ENCODE data around the gene TAL1. TPM values are rescaled to one million over a fixed set of nuclear protein-coding genes. Genes with fewer than 3 reads are reported as not detected.
"Not testable (repeated sequence)": the region's sequence is repeated elsewhere in the genome, so short reads cannot be mapped to it uniquely, and the experiment has no call there.

Gene TAL1
- total RNA-seq, 2 donors from 2014 or later, result 0.90 to 1.2 TPM

DNA sequence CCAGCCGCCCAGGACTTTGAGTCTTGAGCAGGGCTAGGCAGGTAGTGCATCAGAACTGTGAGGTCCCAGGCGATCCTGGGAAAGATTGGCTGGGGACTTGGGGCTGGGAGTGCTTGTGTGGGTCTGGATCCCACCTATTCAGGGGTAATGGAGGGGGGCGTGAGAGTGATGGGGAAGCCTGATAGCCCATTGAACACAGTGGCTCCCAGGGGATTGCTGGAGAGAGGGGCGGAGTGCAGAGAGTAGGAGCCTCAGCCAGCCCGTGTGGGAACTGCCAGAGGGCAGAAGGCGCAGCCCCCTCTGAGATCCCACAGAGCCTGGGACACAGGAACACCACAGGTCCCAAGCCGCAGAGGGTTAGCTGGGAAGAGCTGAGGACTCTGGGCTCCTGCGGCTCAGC lies 22.9 kb downstream of the TAL1 start:
- Histone ChIP-seq H3K36me3 (no peaks in the 10 kb centered on the region), H3K27me3 (no peaks in the 10 kb centered on the region), H3K27ac (no peak overlapping the region), H3K9me3 (no peaks in the 10 kb centered on the region), H3K4me1 (no peaks in the 10 kb centered on the region), H3K9ac (ENCODE audit: low read depth in 2 of 2, low read length in 2 of 2) (no peak overlapping the region), H3K4me3 (no peak overlapping the region)
- no peak for DNase-seq
- no peak for TF ChIP-seq CTCF (IDR thresholded peaks at IDR 0.05)
- intact Hi-C loops (cut with DNase I), result no loop called here

DNA sequence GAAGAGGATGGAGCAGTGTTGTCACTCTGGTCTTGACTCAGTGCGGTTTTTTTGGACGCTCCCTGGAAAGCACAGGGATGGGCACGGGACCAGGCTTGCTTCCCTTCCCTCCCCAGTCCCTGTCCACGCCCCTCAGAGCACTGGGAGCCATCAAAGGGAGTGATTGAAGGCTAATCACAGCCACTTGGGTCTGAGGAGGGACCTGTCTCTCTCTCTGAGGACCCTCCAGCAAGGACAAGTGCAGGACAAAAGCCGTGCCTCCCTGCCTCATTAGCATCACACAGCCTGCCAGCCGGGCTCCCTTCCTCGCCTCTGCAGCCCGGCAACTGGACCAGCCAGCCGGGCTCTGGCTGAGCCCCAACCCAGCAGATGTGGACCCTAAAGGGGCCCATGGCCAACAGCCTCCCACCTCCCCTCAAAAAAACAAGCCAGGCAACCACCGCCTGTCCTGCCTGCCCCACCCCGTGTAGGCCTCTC lies 23.6 kb downstream of the TAL1 start:
- Histone ChIP-seq H3K9ac (ENCODE audit: low read depth in 2 of 2, low read length in 2 of 2) (no peak overlapping the region), H3K4me1 (no peaks in the 10 kb centered on the region), H3K27ac (no peak overlapping the region), H3K9me3 (no peaks in the 10 kb centered on the region), H3K4me3 (no peak overlapping the region), H3K27me3 (peaks cover 2% of the 10 kb centered on the region), H3K36me3 (no peaks in the 10 kb centered on the region)
- TF ChIP-seq CTCF (IDR thresholded peaks at IDR 0.05), result no peak
- intact Hi-C loops (cut with DNase I), result no loop called here
- DNase-seq, result no peak

GRCh38 chr1:47207803-47208373 lies 24.1 kb downstream of the TAL1 start:
- TF ChIP-seq CTCF (IDR thresholded peaks at IDR 0.05), result no peak
- no peaks in the 10 kb centered on the region for H3K4me1 ChIP-seq
- no peak overlapping the region for H3K4me3 ChIP-seq
- H3K36me3 ChIP-seq, result no peaks in the 10 kb centered on the region
- H3K9ac ChIP-seq (ENCODE audit: low read depth in 2 of 2, low read length in 2 of 2), result no peak overlapping the region
- intact Hi-C loops (cut with DNase I), result no loop called here
- DNase-seq, result no peak
- H3K27me3 ChIP-seq, result peaks cover 3% of the 10 kb centered on the region
- no peaks in the 10 kb centered on the region for H3K9me3 ChIP-seq
- H3K27ac ChIP-seq, result no peak overlapping the region

DNA sequence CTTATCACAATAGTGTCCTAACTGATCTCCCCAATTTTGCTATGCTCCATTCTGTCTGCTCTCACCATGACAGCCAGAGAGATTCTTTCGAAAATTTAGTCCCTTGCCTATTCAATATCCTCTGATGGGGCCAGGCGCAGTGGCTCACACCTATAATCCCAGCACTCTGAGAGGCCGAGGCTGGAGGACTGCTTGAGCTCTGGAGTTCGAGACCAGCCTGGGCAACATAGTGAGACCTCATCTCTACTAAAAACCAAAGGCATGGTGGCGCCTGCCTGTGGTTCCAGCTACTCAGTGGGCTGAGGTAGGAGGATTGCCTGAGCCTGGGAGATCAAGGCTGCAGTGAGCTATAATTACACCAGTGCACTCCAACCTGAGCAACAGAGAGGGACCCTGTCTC lies 26.1 kb downstream of the TAL1 start:
- Histone ChIP-seq H3K9ac (ENCODE audit: low read depth in 2 of 2, low read length in 2 of 2) (no peak overlapping the region), H3K9me3 (no peaks in the 10 kb centered on the region), H3K27me3 (peaks cover 3% of the 10 kb centered on the region), H3K27ac (no peak overlapping the region), H3K4me1 (no peaks in the 10 kb centered on the region), H3K36me3 (no peaks in the 10 kb centered on the region), H3K4me3 (no peak overlapping the region)
- intact Hi-C loops (cut with DNase I), result no loop called here
- TF ChIP-seq CTCF (IDR thresholded peaks at IDR 0.05), result no peak
- DNase-seq, result no peak

- H3K36me3 ChIP-seq; H3K4me3 ChIP-seq; DNase-seq; H3K27ac ChIP-seq; intact Hi-C loops (cut with DNase I); H3K9ac ChIP-seq (ENCODE audit: low read depth in 2 of 2, low read length in 2 of 2); H3K27me3 ChIP-seq; H3K4me1 ChIP-seq; H3K9me3 ChIP-seq: not testable (repeated sequence)
Measured at GRCh38 chr1:47203504-47203903, 28.5 kb downstream of the TAL1 start.

GRCh38 chr1:47201179-47201578 lies 30.8 kb downstream of the TAL1 start:
- Histone ChIP-seq H3K27ac (no peak overlapping the region), H3K9ac (ENCODE audit: low read depth in 2 of 2, low read length in 2 of 2) (no peak overlapping the region), H3K4me1 (no peaks in the 10 kb centered on the region), H3K4me3 (no peak overlapping the region), H3K9me3 (no peaks in the 10 kb centered on the region), H3K36me3 (no peaks in the 10 kb centered on the region), H3K27me3 (peaks cover 3% of the 10 kb centered on the region)
- intact Hi-C loops (cut with DNase I), result no loop called here
- no peak for DNase-seq
- no peak for TF ChIP-seq CTCF (IDR thresholded peaks at IDR 0.05)

Measured in colonic mucosa (tissue), 4 donors.